ENCODE measurements around the gene TMEM154.

The TMEM154 gene

GRCh38 chr4:152697284-152698088 lies 17.7 kb upstream of the TMEM154 start:
- CTCF ChIA-PET = no interaction called here
- POLR2A ChIA-PET = no interaction called here
- no peaks in the 10 kb centered on the region for H3K9me3 ChIP-seq (ENCODE audit: control insufficient read depth, insufficient read depth, low read depth, low read length)
- TF ChIP-seq ZSCAN30 (tag by site-specific recombination; IDR thresholded peaks at IDR 0.05) = no peak
- no peak for TF ChIP-seq ZNF266 (tag by site-specific recombination; IDR thresholded peaks at IDR 0.05; ENCODE audit: low read depth)
- no peak for TF ChIP-seq ZNF776 (tag by site-specific recombination; IDR thresholded peaks at IDR 0.05; ENCODE audit: borderline replicate concordance)
- TF ChIP-seq ZNF140 (tag by site-specific recombination; IDR thresholded peaks at IDR 0.05) = no peak
- TF ChIP-seq ZEB2 (tag by site-specific recombination; IDR thresholded peaks at IDR 0.05) = no peak
- no peak for TF ChIP-seq PATZ1 (tag by site-specific recombination; IDR thresholded peaks at IDR 0.05)
- TF ChIP-seq ZNF362 (tag by site-specific recombination; IDR thresholded peaks at IDR 0.05) = no peak
- no peak for TF ChIP-seq TSHZ1 (tag by site-specific recombination; IDR thresholded peaks at IDR 0.05; ENCODE audit: borderline replicate concordance)
- TF ChIP-seq ZNF629 (tag by site-specific recombination; IDR thresholded peaks at IDR 0.05) = no peak
- no peak for TF ChIP-seq IKZF3 (tag by site-specific recombination; IDR thresholded peaks at IDR 0.05)
- TF ChIP-seq GLIS2 (tag by site-specific recombination; IDR thresholded peaks at IDR 0.05) = no peak
- no peak for TF ChIP-seq ZBTB11 (tag by site-specific recombination; conservative IDR thresholded peaks at IDR 0.05; ENCODE audit: low read depth)
- no peak for TF ChIP-seq WT1 (tag by site-specific recombination; IDR thresholded peaks at IDR 0.05)
- H3K4me3 ChIP-seq (ENCODE audit: low read depth, low read length) = no peak overlapping the region
- no peaks in the 10 kb centered on the region for H3K36me3 ChIP-seq (ENCODE audit: control insufficient read depth in 2 of 2, insufficient read depth in 1 of 2, low read length in 2 of 2)
- H3K27ac ChIP-seq (ENCODE audit: extremely low read depth, low read depth, low read length) = no peak overlapping the region
- no peaks in the 10 kb centered on the region for H3K4me1 ChIP-seq (ENCODE audit: control insufficient read depth, insufficient read depth, low read length)

GRCh38 chr4:152696764-152697261 lies 17.0 kb upstream of the TMEM154 start:
- Histone ChIP-seq H3K4me1 (ENCODE audit: control insufficient read depth, insufficient read depth, low read length) (no peaks in the 10 kb centered on the region), H3K27ac (ENCODE audit: extremely low read depth, low read depth, low read length) (no peak overlapping the region), H3K4me3 (ENCODE audit: low read depth, low read length) (no peak overlapping the region), H3K9me3 (ENCODE audit: control insufficient read depth, insufficient read depth, low read depth, low read length) (no peaks in the 10 kb centered on the region), H3K36me3 (ENCODE audit: control insufficient read depth in 2 of 2, insufficient read depth in 1 of 2, low read length in 2 of 2) (no peaks in the 10 kb centered on the region)
- CTCF ChIA-PET = no interaction called here
- POLR2A ChIA-PET = no interaction called here
- TF ChIP-seq ZNF510 (tag by site-specific recombination; IDR thresholded peaks at IDR 0.05; ENCODE audit: insufficient replicate concordance) (no peak), FEZF1 (tag by site-specific recombination; IDR thresholded peaks at IDR 0.05) (no peak), REPIN1 (tag by site-specific recombination; IDR thresholded peaks at IDR 0.05; ENCODE audit: low read depth) (no peak), ZNF664 (tag by site-specific recombination; IDR thresholded peaks at IDR 0.05) (no peak), SALL2 (tag by site-specific recombination; IDR thresholded peaks at IDR 0.05; ENCODE audit: borderline replicate concordance) (no peak), ZNF37A (tag by site-specific recombination; IDR thresholded peaks at IDR 0.05) (no peak), ZNF362 (tag by site-specific recombination; IDR thresholded peaks at IDR 0.05) (no peak), ZNF292 (tag by site-specific recombination; IDR thresholded peaks at IDR 0.05; ENCODE audit: borderline replicate concordance, low read depth) (no peak)
